GM18907 (cell line): Measurements from ENCODE around the gene CLDN34.

ENCODE experiments used
- ATAC-seq: cut with Tn5 transposase; IDR thresholded peaks from one replicate; pipeline ENCODE4 v1.9.1; 2021; ENCODE audit warnings: mild to moderate bottlenecking, moderate library complexity; ENCODE audit not compliant: unreplicated experiment

Gene CLDN34, protein sequence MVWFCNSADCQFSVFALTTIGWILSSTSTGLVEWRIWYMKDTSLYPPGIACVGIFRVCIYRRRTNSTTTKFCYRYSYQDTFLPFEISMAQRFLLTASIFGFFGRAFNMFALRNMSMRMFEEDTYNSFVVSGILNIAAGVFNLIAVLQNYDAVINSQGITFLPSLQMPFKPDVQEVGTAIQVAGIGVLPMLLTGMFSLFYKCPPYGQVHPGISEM

DNA sequence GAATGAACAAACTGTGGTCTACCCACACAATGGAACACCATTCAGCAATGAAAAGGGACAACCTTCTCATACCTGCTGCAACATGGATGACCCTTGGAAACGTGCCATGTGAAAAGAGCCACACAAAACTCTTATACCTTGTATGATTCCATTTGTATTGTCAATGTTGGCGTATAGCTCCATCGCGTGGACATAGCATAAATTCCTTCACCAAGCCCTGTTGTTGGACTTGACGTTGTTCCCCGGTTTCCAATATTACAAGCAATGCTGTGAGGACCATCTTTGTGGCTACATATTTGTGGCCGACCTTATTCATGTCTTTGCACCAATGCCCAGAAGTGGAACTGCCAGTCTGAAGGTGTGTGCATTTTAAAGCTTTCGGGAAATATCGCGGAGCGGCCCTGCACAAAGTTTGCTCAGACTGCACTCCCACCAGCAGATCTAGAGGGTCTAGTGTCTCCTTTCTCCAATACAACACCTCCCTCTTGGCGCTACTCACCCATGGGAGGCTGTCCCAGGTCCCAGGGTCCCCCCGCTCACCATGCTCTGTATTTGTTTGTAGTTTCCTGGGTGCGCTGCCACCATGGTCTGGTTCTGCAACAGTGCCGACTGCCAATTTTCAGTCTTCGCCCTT, at the start of gene CLDN34:
Gene CLDN34 (plus strand): TSS at position 584 of the 634 bp plus-strand sequence. CDS start 0 bp downstream, at position 584.
- no peak for ATAC-seq

DNA sequence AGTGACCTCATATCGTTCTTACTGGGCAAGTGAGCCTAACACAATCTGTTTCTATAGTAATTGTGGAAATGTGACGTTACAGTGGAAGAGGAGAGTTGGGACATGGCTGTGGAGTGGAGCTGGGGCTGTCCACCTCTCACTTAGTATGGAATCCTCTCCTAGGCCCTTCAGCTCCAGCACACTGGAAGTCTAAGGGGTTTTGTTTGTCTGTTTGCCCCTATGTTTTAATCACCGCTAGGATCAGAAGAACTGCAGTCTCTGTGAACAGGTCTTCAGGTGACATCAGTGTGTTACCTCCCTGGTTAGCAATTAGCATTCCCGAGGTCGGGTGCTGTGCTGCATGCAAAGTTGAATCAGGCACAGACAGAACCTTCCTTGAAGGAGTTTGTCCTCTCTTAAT, 49.3 kb upstream of the CLDN34 start:
- ATAC-seq, result no peak

DNA sequence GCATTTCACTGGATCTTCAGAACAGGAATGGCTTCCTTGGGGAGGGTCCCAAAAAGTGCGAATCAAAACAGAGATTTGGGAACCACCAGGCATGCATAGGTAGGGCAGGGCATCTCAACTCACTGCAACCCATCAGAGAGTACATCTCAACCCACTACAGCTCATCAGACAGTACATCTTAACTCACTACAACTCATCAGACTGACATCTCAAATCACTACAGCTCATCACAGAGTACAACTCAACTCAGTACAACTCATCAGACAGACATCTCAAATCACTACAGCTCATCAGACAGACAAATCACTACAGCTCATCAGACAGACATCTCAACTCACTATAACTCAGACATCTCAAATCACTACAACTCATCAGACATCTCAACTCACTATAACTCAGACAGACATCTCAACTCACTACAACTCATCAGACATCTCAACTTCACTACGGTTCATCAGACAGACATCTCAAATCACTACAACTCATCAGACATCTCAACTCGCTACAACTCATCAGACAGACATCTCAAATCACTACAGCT, 47.5 kb upstream of the CLDN34 start:
- no peak for ATAC-seq

DNA sequence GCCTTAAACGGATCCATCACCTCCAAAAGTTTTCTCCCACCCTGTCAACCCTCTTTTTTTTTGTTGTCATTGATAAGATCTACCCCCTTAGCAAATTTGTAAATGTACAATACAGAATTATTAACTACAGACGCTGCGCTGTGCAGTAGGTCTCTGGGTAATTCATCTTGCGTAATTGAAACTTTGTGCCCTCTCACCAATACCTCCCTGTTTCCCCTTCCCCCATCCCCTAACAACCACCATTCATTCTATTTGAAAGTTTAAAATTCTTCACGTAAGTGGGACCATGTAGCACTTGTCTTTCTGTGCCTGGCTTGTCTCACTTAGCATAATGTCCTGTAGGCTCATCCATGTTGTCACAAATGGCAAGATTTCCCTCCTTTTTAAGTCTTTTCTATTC, 45.8 kb upstream of the CLDN34 start:
- ATAC-seq, result no peak

DNA sequence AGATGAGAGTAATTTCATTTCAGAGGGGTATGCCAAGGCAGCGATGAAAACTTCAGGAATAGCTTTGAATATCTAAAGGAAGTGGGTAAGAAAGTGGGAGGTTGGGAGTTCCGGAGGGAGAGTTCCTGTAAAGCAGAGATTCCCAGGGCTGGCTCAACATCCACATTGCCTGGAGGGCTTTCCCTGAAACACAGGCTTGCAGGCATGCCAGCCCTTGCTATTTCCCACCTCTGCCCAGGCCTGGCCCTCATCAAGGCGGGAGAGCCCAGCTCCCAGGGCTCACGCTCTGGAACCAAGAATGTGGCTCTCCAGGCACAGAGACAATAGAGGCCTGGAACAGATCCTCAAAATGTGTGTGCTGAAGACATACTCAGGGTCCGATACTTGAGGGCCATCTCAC, 43.8 kb upstream of the CLDN34 start:
- no peak for ATAC-seq

DNA sequence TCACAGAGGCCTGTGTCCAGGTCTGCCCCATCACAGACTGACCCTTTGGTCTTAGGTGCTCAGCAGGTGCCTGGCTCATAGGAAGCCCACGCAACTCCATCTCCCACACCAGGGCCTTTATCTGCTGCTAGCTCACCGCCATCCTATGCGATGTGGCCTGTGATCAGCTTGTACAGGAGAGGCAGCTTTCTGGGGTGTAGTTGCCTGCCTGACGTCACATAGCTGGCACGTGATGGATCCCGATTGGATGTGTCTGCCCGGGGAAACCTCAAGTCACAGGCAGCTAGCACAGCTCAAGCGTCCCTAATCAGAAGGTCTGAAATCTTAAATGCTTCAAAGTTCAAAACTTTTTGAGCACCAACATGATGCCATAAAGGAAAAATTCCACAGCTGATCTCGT, 41.2 kb upstream of the CLDN34 start:
- no peak for ATAC-seq

DNA sequence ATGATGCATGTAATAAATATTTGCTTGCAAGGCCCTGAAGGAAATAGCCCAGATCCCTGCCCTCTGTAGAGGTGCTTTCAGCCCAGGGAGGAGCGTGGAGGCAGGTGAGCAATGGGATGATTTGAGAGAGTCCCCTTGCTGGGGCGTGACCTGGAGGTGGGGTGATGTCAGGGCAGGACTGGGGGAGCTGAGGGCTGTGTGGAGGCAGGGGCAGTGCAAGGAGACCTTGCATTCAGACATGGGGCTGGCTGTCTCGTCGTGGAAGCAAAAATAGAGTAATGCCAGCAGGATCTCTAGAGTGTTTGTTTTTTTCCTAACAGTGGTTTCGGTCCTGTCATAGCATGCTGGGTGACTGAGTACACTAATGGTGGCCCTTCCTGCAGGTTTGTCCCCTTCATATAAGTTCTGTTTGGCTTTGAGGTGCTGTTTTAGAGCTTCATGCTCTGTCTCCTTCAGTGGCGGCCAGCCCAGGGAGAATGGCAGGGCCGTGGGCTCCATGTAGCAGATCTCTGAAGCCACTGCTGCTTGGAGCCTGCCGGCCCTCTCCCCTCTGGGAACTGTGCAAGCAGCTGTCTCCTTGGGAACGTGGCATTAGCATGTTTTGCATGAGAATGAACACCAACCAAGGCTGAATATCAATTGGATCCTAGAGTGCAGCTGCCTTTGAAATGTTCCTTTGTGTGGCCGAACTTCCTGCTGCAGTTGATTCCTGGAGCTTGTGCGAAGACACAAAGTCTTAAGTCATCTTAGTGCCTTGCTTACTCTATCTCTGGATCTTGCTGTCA, 39.3 kb upstream of the CLDN34 start:
- ATAC-seq, result no peak

DNA sequence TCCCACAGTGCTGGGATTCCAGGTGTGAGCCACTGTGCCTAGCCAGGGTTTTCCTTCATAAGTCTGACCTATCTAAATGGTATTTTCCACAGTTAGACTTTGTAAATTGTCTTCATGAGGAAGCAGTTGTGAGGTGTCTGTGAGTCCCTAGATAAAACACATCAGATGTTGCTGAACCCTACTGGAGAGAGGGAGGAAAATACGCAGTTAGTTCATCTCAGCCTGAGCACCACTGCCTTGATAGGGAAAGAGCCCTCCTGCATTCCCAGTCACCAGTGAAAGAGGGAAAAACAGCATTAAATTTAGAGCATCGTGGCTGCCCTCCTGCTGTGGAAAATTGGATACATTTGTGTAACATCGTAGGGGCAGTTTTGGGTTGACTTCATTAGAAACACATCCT, 31.7 kb upstream of the CLDN34 start:
- ATAC-seq, result no peak

DNA sequence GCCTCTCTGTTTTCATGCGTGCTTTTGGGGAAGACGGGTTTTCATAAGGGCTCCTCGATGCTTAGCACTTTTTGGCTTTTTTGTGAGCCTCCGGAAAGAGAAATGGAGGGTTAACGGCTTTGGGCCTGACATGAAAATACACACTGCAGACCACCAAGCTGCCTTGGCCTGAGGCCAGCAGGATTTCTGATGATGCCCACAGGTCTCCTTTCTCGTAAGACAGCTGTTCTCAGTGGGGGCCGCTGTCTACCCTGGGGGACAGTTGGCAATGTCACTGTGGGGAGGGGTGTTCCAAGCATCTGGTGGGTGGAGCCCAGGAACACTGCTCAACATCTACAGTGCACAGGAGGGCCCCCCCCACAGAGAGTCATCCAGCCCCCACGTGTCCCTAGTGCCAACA, 29.4 kb upstream of the CLDN34 start:
- ATAC-seq, result no peak

DNA sequence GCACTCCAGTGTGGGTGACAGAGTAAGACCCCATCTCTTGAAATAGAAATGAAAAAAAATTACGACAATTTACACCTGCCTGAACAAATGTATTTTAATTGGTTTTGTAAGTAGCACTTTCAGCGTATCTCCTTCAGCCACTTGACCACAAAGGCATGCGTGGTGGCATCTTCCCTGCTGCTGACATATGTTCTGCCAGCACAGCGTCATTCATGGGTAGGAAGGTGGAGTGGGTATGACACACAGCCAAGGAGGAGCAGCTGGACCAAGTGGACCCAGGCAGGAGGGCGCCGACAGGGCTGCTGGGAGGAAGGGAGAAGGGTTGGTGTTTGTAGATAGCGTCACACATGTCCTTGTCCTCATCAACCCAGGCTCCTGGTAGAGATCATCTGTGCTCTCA, 28.6 kb upstream of the CLDN34 start:
- no peak for ATAC-seq

DNA sequence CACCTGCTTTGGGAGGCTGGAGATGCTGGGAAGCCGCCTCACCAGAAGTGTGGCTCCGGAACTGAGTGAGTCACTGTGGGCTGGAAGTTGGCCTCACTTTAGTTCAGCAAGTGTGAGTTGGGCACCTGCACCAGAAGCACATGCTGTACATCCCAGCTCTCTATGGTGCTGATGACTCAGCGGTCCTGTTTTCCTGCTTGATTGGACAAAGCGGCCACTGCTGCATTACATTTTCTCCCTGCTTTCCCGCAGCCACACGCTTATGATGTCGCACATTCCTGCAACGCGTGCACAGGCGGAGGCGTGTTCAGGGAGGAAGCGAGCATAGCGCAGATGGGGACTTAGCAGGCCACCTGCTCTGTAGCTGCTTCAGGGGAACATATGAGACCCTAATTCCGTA, 26.7 kb upstream of the CLDN34 start:
- ATAC-seq, result no peak

DNA sequence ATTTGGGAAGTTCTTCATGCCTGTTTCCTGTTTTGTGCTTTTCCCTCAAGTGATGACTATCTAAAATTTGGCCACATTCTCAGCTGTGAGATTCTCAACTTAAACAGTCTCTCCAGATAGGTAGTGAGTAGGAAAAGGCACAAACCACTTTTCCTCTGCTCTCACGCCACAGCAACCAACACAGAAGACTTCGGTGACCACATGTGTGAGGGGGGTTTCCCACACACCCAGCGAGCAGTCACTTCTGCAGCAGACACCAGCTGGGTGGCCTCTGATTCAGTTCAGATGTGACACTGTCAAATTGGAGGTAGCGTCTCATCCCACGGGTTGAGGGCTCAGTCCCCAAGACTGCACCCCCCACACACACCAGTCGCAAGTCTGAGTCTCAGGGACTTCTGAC, 25.1 kb upstream of the CLDN34 start:
- peak; percentile 92 for ATAC-seq

DNA sequence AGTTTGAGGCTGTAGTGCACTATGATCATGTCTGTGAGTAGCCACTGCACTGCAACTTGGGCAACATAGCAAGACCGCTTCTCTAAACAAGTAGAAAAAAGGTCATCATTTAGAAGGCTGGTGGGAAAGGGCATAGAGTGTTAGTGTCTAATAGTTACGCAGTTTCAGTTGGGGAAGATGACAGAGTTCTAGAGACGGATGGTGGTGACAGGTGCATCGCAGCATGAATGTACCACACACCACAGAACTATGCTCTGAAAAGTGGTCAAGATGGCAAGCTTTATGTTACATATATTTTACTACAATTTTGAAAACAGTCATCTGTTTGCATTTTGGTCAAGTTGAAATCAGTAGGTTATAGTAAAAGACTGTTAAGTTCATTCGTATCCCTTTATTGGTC, 23.7 kb upstream of the CLDN34 start:
- ATAC-seq, result no peak

DNA sequence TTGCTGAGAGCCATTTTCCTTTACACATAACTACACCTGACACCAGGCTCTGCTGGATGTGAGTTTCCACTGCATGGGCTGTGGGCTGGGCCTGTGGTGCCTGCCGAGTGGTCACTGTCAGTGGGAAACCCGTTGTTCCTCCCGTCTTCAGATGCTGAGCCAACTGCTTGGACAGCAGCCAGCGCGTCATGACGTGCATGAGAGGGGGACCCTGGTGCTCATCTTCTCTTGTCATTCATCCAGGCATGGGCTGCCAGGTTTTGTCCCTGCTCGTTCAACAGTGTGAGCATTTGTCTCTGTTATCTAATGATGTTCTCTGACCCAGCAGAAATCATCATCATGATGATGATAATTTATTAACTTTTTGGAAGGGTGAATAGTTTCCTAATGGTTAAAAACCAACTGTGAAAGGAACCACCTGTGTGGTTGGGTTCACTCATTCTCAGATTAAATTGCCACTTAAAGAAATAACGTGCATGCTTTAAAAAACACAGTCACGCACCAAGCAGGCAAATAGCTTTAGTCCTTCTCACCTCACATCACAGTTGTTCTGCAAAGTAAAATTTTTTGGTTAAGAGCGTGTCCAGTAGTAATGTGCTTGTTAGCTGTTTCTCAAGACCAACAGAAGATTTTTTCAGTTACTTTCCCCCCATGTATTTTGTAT, 19.9 kb upstream of the CLDN34 start:
- no peak for ATAC-seq

DNA sequence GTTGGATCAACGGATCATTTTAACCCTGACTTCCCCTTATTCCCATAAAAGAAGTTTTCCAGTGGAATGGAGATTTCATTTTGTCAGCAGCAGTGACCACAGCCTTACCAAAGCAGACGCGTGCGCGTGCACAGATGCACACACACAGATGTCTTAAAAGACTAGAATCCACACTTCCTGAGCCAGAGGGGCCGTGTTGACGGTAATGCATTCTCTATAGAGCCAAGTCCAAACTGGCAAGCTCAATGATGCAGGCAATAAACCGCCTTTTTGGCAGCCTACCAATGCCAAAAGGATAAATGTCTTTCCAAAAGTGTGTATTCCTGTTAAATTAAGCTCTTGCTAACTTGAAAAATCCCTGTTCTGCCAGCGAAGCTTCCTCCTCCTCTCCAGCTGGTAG, 18.8 kb upstream of the CLDN34 start:
- no peak for ATAC-seq

DNA sequence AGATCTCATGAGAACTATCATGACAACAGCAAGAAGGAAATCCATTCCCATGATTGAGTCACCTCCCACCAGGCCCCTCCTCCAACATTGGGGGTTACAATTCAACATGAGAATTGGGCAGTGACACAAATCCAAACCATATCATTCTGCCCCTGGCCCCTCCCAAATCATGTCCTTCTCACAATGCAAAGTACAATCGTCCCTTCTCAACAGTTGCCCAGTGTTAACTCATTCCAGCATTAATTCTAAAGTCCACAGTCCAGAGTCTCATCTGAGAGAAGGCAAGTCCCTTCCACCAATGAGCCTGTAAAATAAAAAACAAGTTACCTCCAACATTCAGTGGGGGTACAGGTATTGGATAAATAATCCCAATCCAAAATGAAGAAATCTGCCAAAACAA, 14.9 kb upstream of the CLDN34 start:
- ATAC-seq, result no peak

DNA sequence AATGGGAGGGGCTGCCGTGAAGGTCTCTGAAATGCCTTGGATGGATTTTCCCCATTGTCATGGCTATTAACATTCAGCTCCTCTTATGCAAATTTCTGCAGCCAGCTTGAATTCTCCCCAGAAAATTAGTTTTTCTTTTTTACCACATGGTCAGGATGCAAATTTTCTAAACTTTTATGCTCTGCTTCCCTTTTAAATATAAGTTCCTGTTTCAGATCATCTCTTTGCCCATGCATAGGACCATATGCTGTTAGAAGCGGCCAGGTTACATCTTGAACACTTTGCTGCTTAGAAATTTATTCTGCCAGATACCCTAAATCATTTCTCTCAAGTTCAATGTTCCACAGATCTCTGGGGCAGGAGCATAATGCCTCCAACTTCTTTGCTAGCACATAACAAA, 13.8 kb upstream of the CLDN34 start:
- no peak for ATAC-seq

DNA sequence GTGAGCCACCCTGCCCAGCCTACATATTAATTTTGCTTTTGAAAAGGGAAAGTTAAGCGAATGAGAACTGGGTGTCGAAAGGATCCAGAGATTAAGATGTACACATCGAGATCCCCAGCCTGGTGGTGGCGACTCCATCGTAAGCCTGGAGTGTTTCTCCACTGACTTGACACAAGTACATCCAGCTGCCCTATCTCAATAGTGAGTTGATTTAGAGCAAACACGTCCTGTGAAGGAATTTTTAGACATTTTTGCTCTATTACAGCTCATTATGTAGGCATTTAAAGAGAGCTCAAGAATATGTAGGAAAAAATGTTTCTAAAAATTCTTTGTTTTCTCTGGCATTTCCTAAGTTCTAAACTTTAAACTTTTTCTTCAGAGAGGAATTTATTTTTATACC, 11.7 kb upstream of the CLDN34 start:
- ATAC-seq, result no peak

DNA sequence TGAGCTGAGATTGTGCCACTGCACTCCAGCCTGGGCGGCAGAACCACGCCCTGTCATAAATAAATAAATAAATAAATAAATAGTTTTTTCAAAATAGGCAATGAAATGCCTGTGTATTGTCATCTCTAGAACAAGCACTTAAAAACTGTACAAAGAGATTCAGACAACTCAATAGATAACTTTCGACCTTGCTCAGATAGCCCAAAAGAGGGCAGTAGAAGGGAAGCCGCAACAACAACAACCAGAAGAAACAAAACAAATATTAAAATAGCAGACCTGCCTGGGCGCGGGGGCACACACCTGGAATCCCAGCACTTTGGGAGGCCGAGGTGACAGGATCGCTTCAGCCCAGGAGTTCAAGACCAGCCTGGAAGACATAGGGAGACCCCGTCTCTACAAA, 9.4 kb upstream of the CLDN34 start:
- ATAC-seq, result no peak

DNA sequence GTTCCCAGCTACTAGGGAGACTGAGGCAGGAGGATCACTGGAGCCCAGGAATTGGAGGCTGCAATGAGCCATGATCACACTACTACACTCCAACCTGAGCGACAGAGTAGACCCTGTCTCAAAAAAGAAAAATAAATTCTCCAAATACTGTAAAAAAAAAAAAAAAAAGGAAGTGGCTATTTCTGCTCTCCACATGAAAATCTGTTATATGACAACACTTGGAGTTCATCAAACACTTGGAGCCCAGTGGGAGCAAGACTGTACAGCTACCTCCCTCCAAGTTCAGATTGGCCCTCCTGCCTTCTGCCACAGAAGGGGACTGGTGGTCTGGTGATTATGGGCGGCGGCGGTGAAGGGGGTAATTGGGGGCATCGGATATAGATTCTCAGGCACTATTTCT, 9.0 kb upstream of the CLDN34 start:
- ATAC-seq, result no peak

DNA sequence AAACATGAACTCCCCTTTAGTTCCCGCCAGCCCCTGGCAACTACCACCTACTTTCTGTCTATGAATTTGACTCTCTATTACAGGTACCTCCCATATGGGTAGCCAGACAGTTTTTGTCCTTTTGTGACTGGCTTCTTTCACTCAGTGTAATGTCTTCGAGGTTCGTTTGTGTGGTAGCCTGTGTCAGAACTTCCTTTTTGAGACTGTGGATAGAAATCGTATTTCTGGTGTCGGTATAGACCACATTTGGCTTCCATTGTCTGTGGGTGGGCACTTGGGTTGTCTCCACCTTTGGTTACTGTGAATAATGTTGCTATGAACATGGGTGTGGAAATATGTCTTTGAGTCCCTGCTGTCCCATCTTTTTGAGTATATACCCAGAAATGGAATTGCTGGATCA, 5.4 kb upstream of the CLDN34 start:
- ATAC-seq, result no peak

DNA sequence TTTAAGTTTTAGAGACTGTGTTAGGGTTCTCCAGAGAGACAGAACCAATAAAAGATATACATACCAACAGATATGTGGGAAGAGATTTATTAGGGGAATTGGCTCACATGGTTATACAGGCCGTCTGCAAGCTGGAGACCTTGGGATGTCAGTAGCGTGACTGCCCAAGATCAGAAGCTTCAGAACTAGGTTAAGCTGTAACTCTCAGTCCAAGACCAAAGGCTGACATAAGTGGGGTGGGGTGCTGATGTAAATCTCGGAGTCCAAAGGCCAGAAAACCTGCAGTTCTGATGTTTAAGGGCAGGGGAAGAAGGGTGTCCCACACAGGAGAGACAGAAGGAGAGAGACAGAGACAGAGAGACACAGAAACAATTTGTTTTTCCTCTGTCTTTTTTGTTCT, 10.5 kb downstream of the CLDN34 start:
- ATAC-seq, result no peak
